ENCODE results near the gene RHOF.

- no peak for TF ChIP-seq POLR2AphosphoS5 (IDR thresholded peaks at IDR 0.05; ENCODE audit: low read depth, low read length)
- TF ChIP-seq POLR2A (IDR thresholded peaks at IDR 0.05; ENCODE audit: low read depth, low read length): no peak
- TF ChIP-seq TAF1 (IDR thresholded peaks at IDR 0.05; ENCODE audit: borderline replicate concordance, low read depth, low read length): no peak
Measured at GRCh38 chr12:121802485-121802842, 9.0 kb upstream of the RHOF start.

All from GM12892 (cell line).